HCT116 (cell line): ENCODE data around the gene NBAS. TPM values are rescaled to one million over a fixed set of nuclear protein-coding genes. Genes with fewer than 3 reads are reported as not detected.

ENCODE experiments used
- ATAC-seq: fragments of 200-7000 bp; cut with Tn5 transposase; 2 replicates; pipeline ENCODE4 v1.9.1; 2020; ENCODE audit warnings: mild to moderate bottlenecking, moderate library complexity
- BruUV-seq: library from RNA; stranded (reverse); fragments of 400-500 nt; replicated peaks from 2 replicates; lab custom pipeline; 2021; lab: Mats Ljungman, UMichigan
- CTCF ChIA-PET: fragments of 300-600 bp; sonication (Branson Sonifier 250); formaldehyde crosslinking; loops from one replicate; lab custom pipeline; 2021; ENCODE audit warnings: antibody characterized with exemption; lab: Charles Lee
- POLR2A ChIA-PET: fragments of 300-600, 350-600 bp; sonication (Branson Sonifier 250); formaldehyde crosslinking; loops from one replicate; lab custom pipeline; 2021; ENCODE audit warnings: antibody characterized with exemption; lab: Charles Lee
- RAD21 ChIA-PET, 2 experiments: fragments of 300-600 bp; sonication (Branson Sonifier 250); formaldehyde crosslinking; loops; one replicate each; lab custom pipeline; 2023; ENCODE audit warnings: low total read pairs in 2 of 2; ENCODE audit not compliant: uncharacterized antibody in 2 of 2, unreplicated experiment in 2 of 2, low non-redundant PET in 1 of 2; lab: Charles Lee
- DNase-seq: peaks from one replicate; pipeline ENCODE4 v3.0.0-alpha.2; 2010; ENCODE audit warnings: low read depth, low spot score
- H2AFZ ChIP-seq: fragments of 200-600 bp; shearing (Covaris generic), sonication (generic); 2 replicates; pipeline ENCODE4 v1.6.1; 2017; ENCODE audit warnings: low read depth, mixed run types, mixed read lengths, antibody characterized with exemption, low read length; ENCODE audit not compliant: poor library complexity, severe bottlenecking
- H3K27ac ChIP-seq: 2 replicates; pipeline ENCODE4 v1.5.1; 2012; ENCODE audit warnings: low read depth, low read length
- H3K27me3 ChIP-seq: fragments of 200-600 bp; sonication (generic); 2 replicates; pipeline ENCODE4 v1.6.1; 2016; ENCODE audit warnings: mixed run types, low read length, mixed read lengths; ENCODE audit not compliant: insufficient read depth
- H3K36me3 ChIP-seq, 2 experiments: fragments of 200-500 bp in 1 of 2; fragments of 200-600 bp in 1 of 2; sonication (Bioruptor generic) in 1 of 2; sonication (generic) in 1 of 2; 2 replicates each; pipeline versions ENCODE4 v1.5.1 to v1.6.1; 2014 to 2016; ENCODE audit warnings: low read length in 2 of 2, inconsistent platforms in 1 of 2, mixed read lengths in 1 of 2, mixed run types in 1 of 2; ENCODE audit not compliant: insufficient read depth in 2 of 2, control insufficient read depth in 1 of 2
- H3K4me1 ChIP-seq, 2 experiments: fragments of 200-600 bp in 1 of 2; sonication (generic) in 1 of 2; 2 replicates each; pipeline versions ENCODE4 v1.5.1 to v1.6.1; 2012 to 2017; ENCODE audit warnings: low read length in 2 of 2, inconsistent platforms in 1 of 2, mild to moderate bottlenecking in 1 of 2, mixed read lengths in 1 of 2, mixed run types in 1 of 2, moderate library complexity in 1 of 2; ENCODE audit not compliant: insufficient read depth in 2 of 2, control insufficient read depth in 1 of 2
- H3K4me2 ChIP-seq: fragments of 200-600 bp; sonication (generic); 2 replicates; pipeline ENCODE4 v1.6.1; 2017; ENCODE audit warnings: mixed run types, low read length, mixed read lengths
- H3K4me3 ChIP-seq, 2 experiments: fragments of 200-600 bp in 1 of 2; sonication (generic) in 1 of 2; replicated peaks in 1 of 2; 2 replicates each; pipeline ENCODE4 v1.5.1; 2011 to 2016; ENCODE audit warnings: low read length in 2 of 2, control low read depth in 1 of 2, low read depth in 1 of 2, mild to moderate bottlenecking in 1 of 2, mixed read lengths in 1 of 2, mixed run types in 1 of 2
- H3K79me2 ChIP-seq: fragments of 200-600 bp; sonication (generic); 2 replicates; pipeline ENCODE4 v1.6.1; 2017; ENCODE audit warnings: mild to moderate bottlenecking, mixed run types, low read length, moderate library complexity, mixed read lengths; ENCODE audit not compliant: insufficient read depth
- H3K9ac ChIP-seq: fragments of 200-600 bp; sonication (generic); 2 replicates; pipeline ENCODE4 v1.6.1; 2016; ENCODE audit warnings: low read length, mixed read lengths
- H3K9me2 ChIP-seq: fragments of 200-600 bp; sonication (generic), shearing (Covaris generic); 2 replicates; pipeline ENCODE4 v1.6.1; 2017; ENCODE audit warnings: mixed run types, mild to moderate bottlenecking, moderate library complexity; ENCODE audit not compliant: insufficient read depth
- H3K9me3 ChIP-seq, 2 experiments: fragments of 200-500 bp in 1 of 2; fragments of 200-600 bp in 1 of 2; sonication (Bioruptor generic) in 1 of 2; sonication (generic) in 1 of 2; 2 replicates each; pipeline ENCODE4 v1.6.1; 2014 to 2017; ENCODE audit warnings: low read length in 2 of 2, mixed read lengths in 2 of 2, inconsistent platforms in 1 of 2, low read depth in 1 of 2, mild to moderate bottlenecking in 1 of 2, mixed run types in 1 of 2, moderate library complexity in 1 of 2; ENCODE audit not compliant: control insufficient read depth in 1 of 2, insufficient read depth in 1 of 2
- H4K20me1 ChIP-seq: fragments of 200-600 bp; sonication (generic), shearing (Covaris generic); 2 replicates; pipeline ENCODE4 v1.6.1; 2017; ENCODE audit warnings: mixed run types, mild to moderate bottlenecking, moderate library complexity; ENCODE audit not compliant: insufficient read depth
- ATF3 ChIP-seq: IDR thresholded peaks from 2 replicates; pipeline ENCODE4 v1.6.1; 2012
- CTCF ChIP-seq, 3 experiments: fragments of 200-600 bp in 1 of 3; sonication (generic) in 1 of 3; IDR thresholded peaks in 2 of 3; conservative IDR thresholded peaks in 1 of 3; 2 replicates each; pipeline ENCODE4 v1.5.1; 2012 to 2017; ENCODE audit warnings: low read depth in 2 of 3, low read length in 2 of 3, antibody characterized with exemption in 1 of 3, borderline replicate concordance in 1 of 3, control low read depth in 1 of 3, mild to moderate bottlenecking in 1 of 3, mixed read lengths in 1 of 3, mixed run types in 1 of 3, moderate library complexity in 1 of 3; ENCODE audit not compliant: insufficient read depth in 1 of 3
- EGR1 ChIP-seq: IDR thresholded peaks from 2 replicates; pipeline ENCODE4 v1.6.1; 2012; ENCODE audit warnings: low read depth
- FOSL1 ChIP-seq: IDR thresholded peaks from 2 replicates; pipeline ENCODE4 v1.6.1; 2012; ENCODE audit warnings: low read depth
- JUND ChIP-seq: IDR thresholded peaks from 2 replicates; pipeline ENCODE4 v1.6.1; 2012
- RAD21 ChIP-seq: IDR thresholded peaks from 2 replicates; pipeline ENCODE4 v1.6.1; 2012; ENCODE audit warnings: low read depth, mild to moderate bottlenecking
- SIN3A ChIP-seq: IDR thresholded peaks from 2 replicates; pipeline ENCODE4 v1.6.1; 2012; ENCODE audit warnings: low read depth
- SP1 ChIP-seq: IDR thresholded peaks from 2 replicates; pipeline ENCODE4 v1.6.1; 2012; ENCODE audit warnings: low read depth
- TCF7L2 ChIP-seq: IDR thresholded peaks from 2 replicates; pipeline ENCODE4 v1.7.0; 2011; ENCODE audit warnings: borderline replicate concordance, inconsistent platforms; ENCODE audit not compliant: insufficient read depth, insufficient read length; ENCODE audit errors: extremely low read depth
- ZFX ChIP-seq: fragments of 450-650 bp; IDR thresholded peaks from 2 replicates; pipeline ENCODE4 v1.6.1; 2017
- intact Hi-C: fragments of 100-400 bp; cut with micrococcal nuclease; formaldehyde crosslinking; loops from 2 replicates; pipeline ENCODE4 v1.10.0; 2022
- total RNA-seq: library from RNA; stranded (reverse); gene quantifications from one replicate; pipeline ENCODE4 v1.2.1, GENCODE V29; 2021; ENCODE audit not compliant: unreplicated experiment

The NBAS gene
- total RNA-seq, 1 experiment from 2014 or later, result 32.8 TPM

GRCh38 chr2:15279201-15279876, 281.8 kb downstream of the NBAS start:
- Histone ChIP-seq H3K27me3 (no peaks in the 10 kb centered on the region), H3K9me2 (no peaks in the 10 kb centered on the region), H3K4me3 (no peak overlapping the region), H3K4me2 (no peak overlapping the region)
- POLR2A ChIA-PET, result no interaction called here
- TF ChIP-seq ATF3 (no peak), RAD21 (no peak)
- TF ChIP-seq, all 23 proteins: peak for 0
- no peak overlapping the region for H3K27ac ChIP-seq
- intact Hi-C loops, result no loop called here
- DNase-seq (no peak), ATAC-seq (no peak)
- BruUV-seq, result no TSS peak
- no peak overlapping the region for H3K9ac ChIP-seq
- no peak overlapping the region for H2AFZ ChIP-seq
- H4K20me1 ChIP-seq, result no peaks in the 10 kb centered on the region
- no peaks in the 10 kb centered on the region for H3K9me3 ChIP-seq
- ChIA-PET RAD21 (no interaction called here), CTCF (no interaction called here)
- H3K36me3 ChIP-seq, result peaks cover 0 to 2% of the 10 kb centered on the region in 2 experiments; a peak in 1 of 4 replicates
- no peaks in the 10 kb centered on the region for H3K79me2 ChIP-seq
- no peaks in the 10 kb centered on the region for H3K4me1 ChIP-seq

GRCh38 chr2:15278296-15278695, 282.8 kb downstream of the NBAS start:
- POLR2A ChIA-PET, result no interaction called here
- H2AFZ ChIP-seq, result no peak overlapping the region
- no peak for DNase-seq
- H3K79me2 ChIP-seq, result no peaks in the 10 kb centered on the region
- TF ChIP-seq TCF7L2, result no peak
- TF ChIP-seq ATF3, result no peak
- TF ChIP-seq EGR1, result no peak
- no peak for TF ChIP-seq SP1
- TF ChIP-seq ZFX, result no peak
- no peak for TF ChIP-seq CTCF (IDR thresholded peaks at IDR 0.05 in 2 of 3, conservative IDR thresholded peaks at IDR 0.05 in 1 of 3; ENCODE audit: borderline replicate concordance in 1 of 3, insufficient read depth in 1 of 3, low read depth in 2 of 3, low read length in 2 of 3)
- TF ChIP-seq FOSL1, result no peak
- no peak for TF ChIP-seq SIN3A
- TF ChIP-seq JUND, result no peak
- TF ChIP-seq, all 23 proteins: peak for 0
- no peaks in the 10 kb centered on the region for H3K9me2 ChIP-seq
- H3K36me3 ChIP-seq, result peaks cover 0 to 2% of the 10 kb centered on the region in 2 experiments; a peak in 1 of 4 replicates
- H3K9ac ChIP-seq, result no peak overlapping the region
- ATAC-seq, result no peak
- H3K9me3 ChIP-seq, result no peaks in the 10 kb centered on the region
- intact Hi-C loops, result no loop called here
- CTCF ChIA-PET, result no interaction called here
- no peak overlapping the region for H3K27ac ChIP-seq
- RAD21 ChIA-PET, result no interaction called here
- H4K20me1 ChIP-seq, result no peaks in the 10 kb centered on the region
- BruUV-seq, result no TSS peak
- H3K4me1 ChIP-seq, result no peaks in the 10 kb centered on the region
- no peaks in the 10 kb centered on the region for H3K27me3 ChIP-seq
- no peak overlapping the region for H3K4me2 ChIP-seq
- no peak overlapping the region for H3K4me3 ChIP-seq
